ENCODE measurements around the gene PRKCA. TPM values are rescaled to one million over a fixed set of nuclear protein-coding genes. Genes with fewer than 3 reads are reported as not detected.

Gene PRKCA
- total RNA-seq, 4 donors from 2014 or later: 3.9 to 12.1 (median 7.0) TPM

DNA sequence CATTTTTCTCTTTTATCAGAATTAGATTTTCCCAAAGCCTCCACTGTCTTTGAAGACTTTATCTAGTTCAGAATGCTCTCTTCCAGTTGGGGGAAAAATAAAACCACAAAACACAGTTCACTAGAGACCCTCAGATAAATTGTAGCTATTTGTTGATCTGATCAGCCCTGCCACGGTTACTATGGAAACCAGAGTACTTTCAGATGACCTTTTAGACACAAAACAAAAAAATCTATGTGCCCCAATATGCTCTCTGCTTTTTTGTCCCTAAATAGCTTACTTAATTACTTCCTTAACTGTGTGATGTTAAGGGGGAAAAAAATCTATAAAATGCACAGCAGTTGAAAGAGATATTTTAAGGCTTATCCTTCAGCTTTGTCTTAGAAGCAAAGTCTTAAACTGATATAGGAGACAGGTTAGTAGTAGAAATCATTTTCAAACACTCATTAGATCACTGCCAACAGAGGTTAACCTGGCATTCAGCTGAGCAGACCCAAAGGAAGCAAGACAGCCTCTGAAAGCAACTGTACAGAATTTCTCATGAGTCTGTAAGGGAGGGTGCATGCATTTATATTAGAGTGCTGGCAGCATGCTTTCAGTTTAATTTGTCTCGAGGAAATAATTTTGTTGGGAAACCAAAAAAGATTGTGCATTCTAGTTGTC, 402.6 kb downstream of the PRKCA start:
- TF ChIP-seq, protein P1, sequence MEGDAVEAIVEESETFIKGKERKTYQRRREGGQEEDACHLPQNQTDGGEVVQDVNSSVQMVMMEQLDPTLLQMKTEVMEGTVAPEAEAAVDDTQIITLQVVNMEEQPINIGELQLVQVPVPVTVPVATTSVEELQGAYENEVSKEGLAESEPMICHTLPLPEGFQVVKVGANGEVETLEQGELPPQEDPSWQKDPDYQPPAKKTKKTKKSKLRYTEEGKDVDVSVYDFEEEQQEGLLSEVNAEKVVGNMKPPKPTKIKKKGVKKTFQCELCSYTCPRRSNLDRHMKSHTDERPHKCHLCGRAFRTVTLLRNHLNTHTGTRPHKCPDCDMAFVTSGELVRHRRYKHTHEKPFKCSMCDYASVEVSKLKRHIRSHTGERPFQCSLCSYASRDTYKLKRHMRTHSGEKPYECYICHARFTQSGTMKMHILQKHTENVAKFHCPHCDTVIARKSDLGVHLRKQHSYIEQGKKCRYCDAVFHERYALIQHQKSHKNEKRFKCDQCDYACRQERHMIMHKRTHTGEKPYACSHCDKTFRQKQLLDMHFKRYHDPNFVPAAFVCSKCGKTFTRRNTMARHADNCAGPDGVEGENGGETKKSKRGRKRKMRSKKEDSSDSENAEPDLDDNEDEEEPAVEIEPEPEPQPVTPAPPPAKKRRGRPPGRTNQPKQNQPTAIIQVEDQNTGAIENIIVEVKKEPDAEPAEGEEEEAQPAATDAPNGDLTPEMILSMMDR (IDR thresholded peaks at IDR 0.05; ENCODE audit: low read depth): no peak

- TF ChIP-seq, protein P1 (IDR thresholded peaks at IDR 0.05; ENCODE audit: low read depth): no peak
Measured at GRCh38 chr17:66706851-66707450, 404.5 kb downstream of the PRKCA start.

- TF ChIP-seq, protein P1 (IDR thresholded peaks at IDR 0.05; ENCODE audit: low read depth): no peak
Measured at GRCh38 chr17:66711401-66711800, 409.0 kb downstream of the PRKCA start.

DNA sequence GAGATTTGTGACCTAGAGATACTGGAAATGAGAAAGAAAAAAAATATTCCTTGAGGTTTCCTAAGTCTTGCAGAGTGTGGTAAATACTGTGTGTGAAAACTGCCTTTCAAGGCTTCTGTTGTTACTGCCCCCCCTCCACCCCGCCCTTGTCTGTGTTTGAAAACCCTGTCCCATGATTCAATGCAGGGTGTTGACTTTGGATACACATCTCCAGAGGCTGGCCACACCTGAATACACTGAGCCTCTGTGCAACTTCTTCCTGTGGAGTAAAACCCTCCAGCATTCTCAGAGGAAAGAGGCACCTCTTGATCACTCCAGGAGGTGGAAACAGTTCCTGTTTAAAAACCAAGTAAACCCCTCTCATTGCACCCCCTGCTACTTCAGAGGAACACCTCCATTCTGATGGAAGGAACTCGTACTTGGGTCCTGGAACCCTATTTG, 409.5 kb downstream of the PRKCA start:
- TF ChIP-seq, protein P1 (IDR thresholded peaks at IDR 0.05; ENCODE audit: low read depth): no peak

DNA sequence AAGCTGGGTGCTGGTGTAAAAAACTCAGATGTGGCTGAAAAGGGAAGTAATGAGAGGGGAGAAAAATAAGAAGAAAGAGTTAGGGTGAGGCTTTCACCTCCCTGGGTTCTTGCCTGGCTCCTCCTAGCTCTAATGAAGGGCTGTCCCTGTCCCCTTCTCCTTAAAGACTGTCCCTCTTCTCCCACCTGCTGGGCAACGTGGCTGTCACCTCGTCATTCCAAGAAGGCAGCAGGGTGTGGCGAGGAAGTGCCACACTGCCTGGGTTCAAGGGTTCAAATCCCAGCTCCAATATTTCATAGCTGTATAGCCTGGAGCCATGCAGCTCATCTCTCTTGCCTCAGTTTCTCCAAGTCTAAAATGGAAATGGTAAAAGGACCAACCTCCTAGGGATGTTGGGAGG, 410.0 kb downstream of the PRKCA start:
- TF ChIP-seq, protein P1 (IDR thresholded peaks at IDR 0.05; ENCODE audit: low read depth): no peak

GRCh38 chr17:66713533-66714042, 411.2 kb downstream of the PRKCA start:
- TF ChIP-seq, protein P1 (IDR thresholded peaks at IDR 0.05; ENCODE audit: low read depth): no peak
